ENCODE measurements around the gene MPND. TPM values are rescaled to one million over a fixed set of nuclear protein-coding genes. Genes with fewer than 3 reads are reported as not detected.
A peak's percentile ranks its signal among the peaks of the same experiment; 100 is the strongest.

Gene MPND
- total and polyA plus RNA-seq, 4 donors: 10.8 to 47.4 (median 27.8) TPM

DNA sequence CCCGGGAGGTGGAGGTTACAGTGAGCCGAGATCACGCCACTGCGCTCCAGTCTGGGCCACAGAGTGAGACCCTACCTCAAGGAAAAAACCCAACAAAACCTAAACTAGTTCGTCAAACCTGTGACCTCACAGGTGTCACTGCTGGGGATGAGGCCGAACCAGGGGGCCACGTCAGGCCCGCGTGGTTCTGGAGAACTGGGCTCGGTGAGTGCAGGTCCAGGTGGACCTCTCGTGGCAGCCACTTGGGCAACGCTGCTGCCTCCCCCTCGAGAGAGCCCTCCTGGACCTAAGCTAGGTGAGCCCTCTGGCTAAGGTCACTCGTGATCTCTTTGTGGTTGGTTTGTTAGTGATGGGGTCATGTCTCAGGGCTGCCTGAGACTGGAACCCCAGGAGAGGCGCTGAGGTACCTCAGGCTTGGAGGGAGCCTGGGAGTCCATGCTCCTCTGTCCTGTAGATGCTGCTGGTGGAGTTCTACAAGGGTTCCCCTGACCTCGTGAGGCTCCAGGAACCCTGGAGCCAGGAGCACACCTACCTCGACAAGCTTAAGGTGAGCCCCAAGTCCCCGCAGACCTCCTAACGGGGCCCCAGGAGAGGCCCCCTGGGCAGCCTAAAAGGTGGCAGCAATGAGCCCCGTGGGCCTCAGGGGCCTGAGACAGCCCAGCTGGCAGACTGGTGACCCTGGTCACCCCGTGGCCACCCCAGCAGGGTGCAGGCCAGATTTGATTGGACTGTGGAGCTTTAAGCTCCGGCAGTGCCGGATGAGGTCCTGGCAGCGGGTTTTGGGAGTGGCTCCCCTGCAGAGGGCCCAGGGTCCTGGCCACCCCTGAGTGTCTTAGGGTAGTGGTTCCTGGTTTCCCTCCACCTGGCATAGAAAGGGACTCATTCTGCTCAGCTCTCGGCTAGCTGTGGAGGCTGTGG, 15.6 kb downstream of the MPND start:
- H3K27ac ChIP-seq (ENCODE audit: low read depth, low read length): no peak overlapping the region
- H3K9me3 ChIP-seq (ENCODE audit: control insufficient read depth, insufficient read depth, low read length): no peaks in the 10 kb centered on the region
- H3K4me1 ChIP-seq (ENCODE audit: control insufficient read depth, insufficient read depth, low read length): no peaks in the 10 kb centered on the region
- peaks cover 96% of the 10 kb centered on the region for H3K36me3 ChIP-seq (ENCODE audit: control insufficient read depth, insufficient read depth, low read length)
- no peak for DNase-seq (ENCODE audit: low read depth in 4 of 6, low spot score in 6 of 6)
- no peak overlapping the region for H3K4me3 ChIP-seq (ENCODE audit: low read depth, low read length)
- H3K27me3 ChIP-seq (ENCODE audit: control insufficient read depth, insufficient read depth, low read length): no peaks in the 10 kb centered on the region
- WGBS (ENCODE audit: insufficient coverage): 89% methylated on average over 25 of the region's 25 CpGs

DNA sequence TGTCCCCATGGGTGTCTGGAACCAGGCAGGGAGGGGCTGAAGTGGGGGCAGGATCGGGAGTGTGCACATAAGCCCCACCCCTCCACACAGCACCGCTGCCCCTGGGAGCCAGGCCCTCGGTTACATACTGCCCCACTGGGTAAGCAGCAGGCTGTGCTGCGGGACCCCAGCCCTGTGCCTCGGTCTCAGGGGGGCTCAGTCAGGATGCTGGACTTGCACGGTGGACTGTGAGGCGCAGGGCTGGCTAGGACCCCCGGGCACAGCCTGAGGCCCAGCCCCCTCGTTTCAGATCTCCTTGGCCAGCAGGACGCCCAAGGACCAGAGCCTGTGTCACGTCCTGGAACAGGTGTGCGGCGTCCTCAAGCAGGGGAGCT, 16.3 kb downstream of the MPND start:
- Histone ChIP-seq H3K27ac (ENCODE audit: low read depth, low read length) (no peak overlapping the region), H3K9me3 (ENCODE audit: control insufficient read depth, insufficient read depth, low read length) (no peaks in the 10 kb centered on the region), H3K4me3 (ENCODE audit: low read depth, low read length) (no peak overlapping the region), H3K4me1 (ENCODE audit: control insufficient read depth, insufficient read depth, low read length) (no peaks in the 10 kb centered on the region), H3K27me3 (ENCODE audit: control insufficient read depth, insufficient read depth, low read length) (no peaks in the 10 kb centered on the region), H3K36me3 (ENCODE audit: control insufficient read depth, insufficient read depth, low read length) (peaks cover 96% of the 10 kb centered on the region)
- WGBS (ENCODE audit: insufficient coverage): 82% methylated on average over 12 of the region's 13 CpGs
- DNase-seq (ENCODE audit: low read depth in 4 of 6, low spot score in 6 of 6): no peak

DNA sequence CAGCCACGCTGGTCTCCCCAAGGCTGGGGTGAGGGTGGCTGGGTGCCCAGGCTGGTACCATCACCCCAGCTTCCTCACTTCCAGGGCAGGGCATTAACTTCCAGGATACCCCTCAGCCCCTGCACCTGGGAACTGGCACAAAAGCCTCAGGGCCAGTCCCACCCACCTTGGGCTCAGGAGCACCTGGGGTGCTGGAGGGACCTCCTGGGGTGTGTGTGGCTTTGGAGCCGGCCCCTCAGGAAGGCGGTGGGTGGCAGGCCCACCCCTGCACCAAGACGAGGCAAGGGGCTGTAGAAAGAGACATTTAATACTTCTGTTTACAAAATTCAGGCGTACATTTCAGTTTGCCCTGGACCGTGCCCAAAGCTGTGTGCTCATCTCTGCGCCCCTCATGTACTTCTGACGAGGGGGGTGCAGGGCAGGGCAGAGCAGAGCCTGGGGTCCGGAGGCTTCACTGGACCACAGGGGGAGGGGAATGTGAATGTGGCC, 16.8 kb downstream of the MPND start:
- Histone ChIP-seq H3K9me3 (ENCODE audit: control insufficient read depth, insufficient read depth, low read length) (no peaks in the 10 kb centered on the region), H3K36me3 (ENCODE audit: control insufficient read depth, insufficient read depth, low read length) (peaks cover 96% of the 10 kb centered on the region), H3K27ac (ENCODE audit: low read depth, low read length) (no peak overlapping the region), H3K27me3 (ENCODE audit: control insufficient read depth, insufficient read depth, low read length) (no peaks in the 10 kb centered on the region), H3K4me3 (ENCODE audit: low read depth, low read length) (no peak overlapping the region), H3K4me1 (ENCODE audit: control insufficient read depth, insufficient read depth, low read length) (no peaks in the 10 kb centered on the region)
- no peak for DNase-seq (ENCODE audit: low read depth in 4 of 6, low spot score in 6 of 6)
- 89% methylated on average over 8 of the region's 9 CpGs for WGBS (ENCODE audit: insufficient coverage)

DNA sequence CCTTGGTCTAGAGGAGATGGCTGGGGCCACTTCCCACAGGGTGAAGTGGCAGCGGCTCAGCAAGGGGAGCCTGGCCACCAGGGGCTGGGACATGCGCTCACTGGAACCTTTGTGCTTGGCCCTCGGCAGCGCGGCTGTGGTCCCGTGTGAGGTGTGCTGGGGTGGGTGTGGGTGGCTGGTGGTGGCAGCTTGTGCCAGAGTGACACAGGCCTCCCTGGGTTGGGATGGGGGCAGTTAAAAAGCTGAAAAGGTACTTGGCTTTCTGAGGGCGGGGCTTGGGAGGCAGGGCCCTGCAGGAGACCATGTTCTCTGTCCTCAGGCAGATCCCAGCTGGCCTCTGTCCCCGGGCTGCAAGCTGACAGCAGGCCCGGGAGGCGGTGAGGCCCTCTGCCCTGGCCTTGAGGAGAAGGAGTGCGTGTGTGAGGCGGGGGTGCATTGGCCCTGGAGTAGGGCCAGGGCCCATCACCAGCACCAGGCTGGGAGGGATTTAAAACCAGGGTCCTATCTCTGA, 17.3 kb downstream of the MPND start:
- peaks cover 99% of the 10 kb centered on the region for H3K36me3 ChIP-seq (ENCODE audit: control insufficient read depth, insufficient read depth, low read length)
- no peaks in the 10 kb centered on the region for H3K9me3 ChIP-seq (ENCODE audit: control insufficient read depth, insufficient read depth, low read length)
- WGBS (ENCODE audit: insufficient coverage): 61% methylated on average over 12 of the region's 12 CpGs
- H3K27me3 ChIP-seq (ENCODE audit: control insufficient read depth, insufficient read depth, low read length): no peaks in the 10 kb centered on the region
- H3K27ac ChIP-seq (ENCODE audit: low read depth, low read length): no peak overlapping the region
- no peak overlapping the region for H3K4me3 ChIP-seq (ENCODE audit: low read depth, low read length)
- no peak for DNase-seq (ENCODE audit: low read depth in 4 of 6, low spot score in 6 of 6)
- no peaks in the 10 kb centered on the region for H3K4me1 ChIP-seq (ENCODE audit: control insufficient read depth, insufficient read depth, low read length)

DNA sequence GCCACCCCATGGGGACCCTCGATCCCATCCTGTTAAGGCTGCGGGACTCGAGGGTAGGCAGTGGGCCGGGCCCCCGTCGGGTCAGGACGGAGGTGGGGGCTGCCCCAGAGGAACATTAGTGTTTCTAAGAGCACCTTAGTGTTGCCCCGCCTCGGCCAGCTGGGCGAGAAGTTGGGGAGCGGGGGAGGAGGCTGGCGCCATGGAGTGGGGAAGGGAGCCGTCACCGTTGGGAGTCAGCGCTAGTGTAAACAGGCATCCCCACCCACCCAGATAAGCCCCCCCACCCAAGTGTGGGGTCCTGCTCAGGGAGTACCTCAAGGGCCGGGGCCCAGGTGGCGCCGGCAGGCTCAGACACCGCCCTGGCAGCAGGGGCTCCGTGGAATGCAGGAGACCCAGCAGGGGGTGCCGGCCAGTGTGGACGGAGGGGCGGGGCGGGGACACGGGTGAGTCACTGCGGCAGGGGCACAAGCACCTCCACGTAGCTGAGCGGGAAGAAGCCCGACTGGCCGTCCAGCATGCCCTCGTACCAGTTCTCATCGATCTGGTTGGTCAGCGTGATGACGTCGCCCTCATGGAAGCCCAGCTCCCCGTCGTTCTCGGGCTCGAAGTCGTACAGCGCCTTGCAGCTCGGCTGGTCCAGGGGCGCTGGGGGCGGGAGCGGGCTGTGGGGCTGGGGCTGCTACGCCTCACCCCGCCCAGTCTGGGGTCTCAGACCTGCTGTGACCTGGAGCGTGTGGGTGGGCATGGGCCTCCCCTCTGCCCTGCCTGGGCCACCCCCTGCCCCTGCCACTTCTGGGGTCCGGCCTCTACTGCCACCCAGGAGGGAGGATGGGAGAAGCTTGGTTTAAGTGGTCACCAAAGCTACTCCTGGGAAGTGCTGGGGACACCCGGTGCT, 18.0 kb downstream of the MPND start:
- no peaks in the 10 kb centered on the region for H3K27me3 ChIP-seq (ENCODE audit: control insufficient read depth, insufficient read depth, low read length)
- peak in 1 of 6 donors; percentile 2 for DNase-seq (ENCODE audit: low read depth in 4 of 6, low spot score in 6 of 6)

DNA sequence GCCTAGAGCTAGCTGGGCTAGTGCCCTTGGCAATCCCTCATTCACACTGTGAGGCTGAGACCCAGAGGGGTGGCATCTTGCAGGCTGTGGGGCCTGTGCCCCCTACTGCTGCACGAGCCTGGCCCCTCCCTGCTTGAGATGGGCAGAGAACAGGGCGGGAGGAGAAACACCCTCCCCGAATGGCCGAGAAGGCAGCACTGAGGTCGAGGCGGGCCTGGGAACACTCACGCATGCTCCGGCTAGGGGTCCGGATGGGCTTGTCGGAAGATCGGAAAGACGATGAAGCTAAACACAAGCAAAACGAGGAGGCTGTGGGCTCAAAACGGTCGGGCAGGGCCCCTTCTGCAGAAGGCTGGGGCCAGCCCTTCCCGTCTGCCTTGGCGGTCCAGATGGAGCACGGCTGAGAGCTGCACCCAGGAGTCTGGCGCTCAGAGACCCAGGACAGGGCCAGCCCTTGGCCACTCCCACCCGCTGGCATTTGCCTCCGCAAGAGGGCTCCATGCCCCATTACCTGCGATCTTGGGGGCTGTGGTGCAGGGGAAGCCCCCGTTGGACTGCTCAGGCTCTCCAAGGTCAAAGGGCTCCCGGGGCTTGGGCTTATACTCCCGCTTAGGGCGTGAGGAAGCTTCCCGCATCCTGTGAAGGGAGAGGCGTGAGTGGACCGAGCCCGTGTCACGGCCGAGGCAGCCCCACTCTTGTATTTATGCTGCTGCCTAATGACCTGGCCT, 18.9 kb downstream of the MPND start:
- Histone ChIP-seq H3K36me3 (ENCODE audit: control insufficient read depth, insufficient read depth, low read length) (peaks cover 98% of the 10 kb centered on the region), H3K27ac (ENCODE audit: low read depth, low read length) (no peak overlapping the region), H3K27me3 (ENCODE audit: control insufficient read depth, insufficient read depth, low read length) (no peaks in the 10 kb centered on the region), H3K4me3 (ENCODE audit: low read depth, low read length) (no peak overlapping the region), H3K4me1 (ENCODE audit: control insufficient read depth, insufficient read depth, low read length) (peaks cover 6% of the 10 kb centered on the region), H3K9me3 (ENCODE audit: control insufficient read depth, insufficient read depth, low read length) (no peaks in the 10 kb centered on the region)
- WGBS (ENCODE audit: insufficient coverage): 71% methylated on average over 30 of the region's 32 CpGs
- peak in 1 of 6 donors; percentile 20 for DNase-seq (ENCODE audit: low read depth in 4 of 6, low spot score in 6 of 6)

More for the DNA sequence above, 18.0 kb downstream of the MPND start:
- Histone ChIP-seq H3K4me1 (ENCODE audit: control insufficient read depth, insufficient read depth, low read length) (peaks cover 6% of the 10 kb centered on the region), H3K27ac (ENCODE audit: low read depth, low read length) (no peak overlapping the region), H3K4me3 (ENCODE audit: low read depth, low read length) (no peak overlapping the region), H3K9me3 (ENCODE audit: control insufficient read depth, insufficient read depth, low read length) (no peaks in the 10 kb centered on the region), H3K36me3 (ENCODE audit: control insufficient read depth, insufficient read depth, low read length) (peaks cover 99% of the 10 kb centered on the region)
- 85% methylated on average over 42 of the region's 50 CpGs for WGBS (ENCODE audit: insufficient coverage)

DNA sequence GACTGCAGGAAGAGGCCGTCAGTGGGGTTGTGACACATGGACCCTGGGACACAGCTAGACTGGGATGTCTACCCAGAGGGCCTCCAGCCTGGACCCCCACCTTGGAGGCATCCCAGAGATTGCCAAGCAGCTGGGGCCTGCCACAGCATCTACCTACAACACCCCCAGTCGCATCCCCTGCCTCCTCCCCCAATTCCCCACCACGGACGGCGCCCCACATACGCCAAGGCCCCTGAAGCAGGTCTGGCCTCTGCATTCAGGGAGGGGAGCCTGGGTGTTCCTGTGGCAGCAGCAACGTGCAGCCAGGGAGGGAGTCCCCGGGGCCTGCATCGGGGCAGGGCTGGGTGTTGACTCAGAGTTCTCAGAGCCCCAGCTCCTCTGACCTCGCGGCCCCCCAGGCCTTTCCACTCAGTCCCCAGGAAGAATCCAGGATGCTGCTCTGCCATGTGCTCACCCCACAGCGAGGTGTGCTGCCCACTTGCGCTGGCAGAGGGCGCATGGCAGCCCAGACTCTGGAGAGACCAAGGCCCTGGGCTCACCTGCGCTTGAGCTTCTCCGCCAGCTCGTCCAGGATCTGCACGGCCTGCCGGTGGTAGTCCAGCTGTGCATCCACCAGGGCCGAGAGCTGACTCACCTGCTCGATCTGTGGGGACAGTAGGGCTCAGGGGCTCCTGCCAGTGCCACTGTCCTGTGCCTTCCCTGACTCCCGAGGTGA, 19.6 kb downstream of the MPND start:
- H3K27ac ChIP-seq (ENCODE audit: low read depth, low read length): no peak overlapping the region
- H3K27me3 ChIP-seq (ENCODE audit: control insufficient read depth, insufficient read depth, low read length): no peaks in the 10 kb centered on the region
- WGBS (ENCODE audit: insufficient coverage): 79% methylated on average over 22 of the region's 22 CpGs
- peaks cover 13% of the 10 kb centered on the region for H3K4me1 ChIP-seq (ENCODE audit: control insufficient read depth, insufficient read depth, low read length)
- peaks cover 98% of the 10 kb centered on the region for H3K36me3 ChIP-seq (ENCODE audit: control insufficient read depth, insufficient read depth, low read length)
- H3K9me3 ChIP-seq (ENCODE audit: control insufficient read depth, insufficient read depth, low read length): no peaks in the 10 kb centered on the region
- H3K4me3 ChIP-seq (ENCODE audit: low read depth, low read length): no peak overlapping the region
- no peak for DNase-seq (ENCODE audit: low read depth in 4 of 6, low spot score in 6 of 6)

DNA sequence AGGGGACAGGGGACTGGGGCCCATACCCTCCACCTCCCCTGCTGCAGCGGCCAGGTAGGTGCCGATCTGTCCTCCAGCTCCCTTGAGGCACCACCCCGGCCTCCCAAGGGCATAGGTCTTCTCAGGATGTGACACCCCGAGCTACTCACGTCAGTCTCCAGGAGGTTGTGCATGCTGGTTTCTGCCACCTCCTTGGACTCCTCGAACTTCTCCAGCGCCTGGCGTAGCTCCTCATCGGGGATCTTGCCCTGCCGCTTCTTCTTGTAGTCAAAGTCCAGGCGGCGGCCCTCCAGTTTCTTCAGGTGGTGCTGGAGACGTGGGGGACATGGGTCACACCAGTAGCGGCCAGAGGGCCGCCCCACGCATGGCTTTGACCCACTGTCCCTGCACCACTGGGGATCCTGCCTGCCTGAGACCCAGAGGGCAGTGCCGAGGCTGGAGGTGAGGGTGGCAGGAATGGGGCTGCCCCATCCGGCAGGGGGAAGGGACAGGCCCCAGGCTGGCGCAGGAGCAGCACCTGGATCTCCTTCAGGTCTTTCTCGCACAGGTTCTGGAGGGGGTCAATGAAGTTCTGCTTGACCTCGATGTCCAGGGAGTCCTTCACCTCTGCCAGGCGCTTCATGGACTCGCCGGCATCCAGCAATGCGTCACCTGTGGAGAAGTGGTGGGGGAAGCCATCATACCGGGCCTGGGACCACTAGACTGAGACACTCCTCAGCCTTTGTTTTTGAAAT, 20.4 kb downstream of the MPND start:
- H3K27ac ChIP-seq (ENCODE audit: low read depth, low read length): no peak overlapping the region
- peaks cover 97% of the 10 kb centered on the region for H3K36me3 ChIP-seq (ENCODE audit: control insufficient read depth, insufficient read depth, low read length)

More for the DNA sequence above, 20.4 kb downstream of the MPND start:
- 91% methylated on average over 26 of the region's 26 CpGs for WGBS (ENCODE audit: insufficient coverage)
- Histone ChIP-seq H3K27me3 (ENCODE audit: control insufficient read depth, insufficient read depth, low read length) (no peaks in the 10 kb centered on the region), H3K9me3 (ENCODE audit: control insufficient read depth, insufficient read depth, low read length) (no peaks in the 10 kb centered on the region), H3K4me1 (ENCODE audit: control insufficient read depth, insufficient read depth, low read length) (peaks cover 21% of the 10 kb centered on the region), H3K4me3 (ENCODE audit: low read depth, low read length) (no peak overlapping the region)
- DNase-seq (ENCODE audit: low read depth in 4 of 6, low spot score in 6 of 6): no peak
